Mammary epithelial cell (primary cell): Measurements from ENCODE around the gene CRACDL.

Source experiments
- EZH2 ChIP-seq: IDR thresholded peaks from 2 replicates; pipeline ENCODE4 v1.6.1; 2012; ENCODE audit warnings: low read length, inconsistent platforms, borderline replicate concordance
- TF ChIP-seq, protein P1 (sequence below), 2 donors: IDR thresholded peaks in 1 of 2; conservative IDR thresholded peaks in 1 of 2; 2 replicates each; pipeline ENCODE4 v1.5.1; 2011 to 2012; ENCODE audit warnings: inconsistent platforms in 2 of 2, low read length in 2 of 2, mild to moderate bottlenecking in 2 of 2, control low read depth in 1 of 2, low read depth in 1 of 2; ENCODE audit not compliant: insufficient read depth in 1 of 2; ENCODE audit errors: extremely low read depth in 1 of 2

DNA sequence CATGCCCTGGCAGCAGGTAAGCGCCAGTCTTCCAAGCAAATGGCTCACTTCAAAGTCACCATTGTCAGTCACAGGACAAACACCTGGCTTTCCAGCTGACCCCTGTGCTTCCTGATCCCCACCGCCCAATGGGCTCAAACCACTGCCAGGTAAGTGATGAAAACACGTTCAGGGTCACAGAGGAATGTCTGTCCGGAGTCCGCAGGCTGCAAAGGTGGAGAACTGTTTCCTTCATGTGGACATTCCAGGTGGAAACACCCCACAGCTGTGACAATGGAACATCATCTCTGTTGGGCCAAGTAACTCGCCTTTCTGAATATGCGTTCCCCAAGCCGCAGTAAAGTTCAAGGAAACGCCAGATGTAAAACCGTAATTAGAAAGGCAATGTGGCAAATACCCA lies 86.0 kb downstream of the CRACDL start:
- TF ChIP-seq, protein P1, sequence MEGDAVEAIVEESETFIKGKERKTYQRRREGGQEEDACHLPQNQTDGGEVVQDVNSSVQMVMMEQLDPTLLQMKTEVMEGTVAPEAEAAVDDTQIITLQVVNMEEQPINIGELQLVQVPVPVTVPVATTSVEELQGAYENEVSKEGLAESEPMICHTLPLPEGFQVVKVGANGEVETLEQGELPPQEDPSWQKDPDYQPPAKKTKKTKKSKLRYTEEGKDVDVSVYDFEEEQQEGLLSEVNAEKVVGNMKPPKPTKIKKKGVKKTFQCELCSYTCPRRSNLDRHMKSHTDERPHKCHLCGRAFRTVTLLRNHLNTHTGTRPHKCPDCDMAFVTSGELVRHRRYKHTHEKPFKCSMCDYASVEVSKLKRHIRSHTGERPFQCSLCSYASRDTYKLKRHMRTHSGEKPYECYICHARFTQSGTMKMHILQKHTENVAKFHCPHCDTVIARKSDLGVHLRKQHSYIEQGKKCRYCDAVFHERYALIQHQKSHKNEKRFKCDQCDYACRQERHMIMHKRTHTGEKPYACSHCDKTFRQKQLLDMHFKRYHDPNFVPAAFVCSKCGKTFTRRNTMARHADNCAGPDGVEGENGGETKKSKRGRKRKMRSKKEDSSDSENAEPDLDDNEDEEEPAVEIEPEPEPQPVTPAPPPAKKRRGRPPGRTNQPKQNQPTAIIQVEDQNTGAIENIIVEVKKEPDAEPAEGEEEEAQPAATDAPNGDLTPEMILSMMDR (conservative IDR thresholded peaks at IDR 0.05 in 1 of 2, IDR thresholded peaks at IDR 0.05 in 1 of 2; ENCODE audit: extremely low read depth in 1 of 2, insufficient read depth in 1 of 2, low read depth in 1 of 2, low read length in 2 of 2): no peak
- no peak for TF ChIP-seq EZH2
